ENCODE measurements around the gene CAMTA1. TPM values are rescaled to one million over a fixed set of nuclear protein-coding genes. Genes with fewer than 3 reads are reported as not detected.

Gene CAMTA1
- total RNA-seq, 1 experiment from 2014 or later, result 102 TPM

- no peaks in the 10 kb centered on the region for H3K36me3 ChIP-seq (replicated peaks; ENCODE audit: control insufficient read depth, insufficient read depth, low read length)
- no peaks in the 10 kb centered on the region for H3K27me3 ChIP-seq (ENCODE audit: control insufficient read depth, insufficient read depth, low read length)
- H3K4me3 ChIP-seq (ENCODE audit: insufficient read depth, low read depth, low read length), result no peak overlapping the region
- no peak for DNase-seq
These were observed 706.0 kb downstream of the CAMTA1 start for GRCh38 chr1:7491109-7491817.

DNA sequence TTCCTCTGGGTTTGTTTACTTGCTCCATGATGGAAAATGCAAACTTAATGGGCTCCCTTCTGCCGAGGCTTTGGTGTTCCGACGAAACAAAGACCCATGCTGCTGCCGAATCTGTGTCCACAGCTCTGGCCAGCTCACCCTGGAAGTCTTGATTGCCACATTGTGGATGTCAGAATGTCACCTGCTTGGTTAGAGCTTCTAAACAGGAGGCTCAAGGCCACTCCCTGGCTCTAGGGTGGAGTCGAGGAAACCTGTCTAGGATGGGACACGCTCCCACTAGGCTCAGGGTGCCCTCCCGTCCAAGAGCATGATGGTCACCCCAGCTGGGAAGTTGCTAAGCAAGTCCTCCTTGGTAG is 706.5 kb downstream of the CAMTA1 start:
- Histone ChIP-seq H3K4me3 (ENCODE audit: insufficient read depth, low read depth, low read length) (no peak overlapping the region), H3K27me3 (ENCODE audit: control insufficient read depth, insufficient read depth, low read length) (no peaks in the 10 kb centered on the region), H3K36me3 (replicated peaks; ENCODE audit: control insufficient read depth, insufficient read depth, low read length) (no peaks in the 10 kb centered on the region)
- DNase-seq, result no peak

DNA sequence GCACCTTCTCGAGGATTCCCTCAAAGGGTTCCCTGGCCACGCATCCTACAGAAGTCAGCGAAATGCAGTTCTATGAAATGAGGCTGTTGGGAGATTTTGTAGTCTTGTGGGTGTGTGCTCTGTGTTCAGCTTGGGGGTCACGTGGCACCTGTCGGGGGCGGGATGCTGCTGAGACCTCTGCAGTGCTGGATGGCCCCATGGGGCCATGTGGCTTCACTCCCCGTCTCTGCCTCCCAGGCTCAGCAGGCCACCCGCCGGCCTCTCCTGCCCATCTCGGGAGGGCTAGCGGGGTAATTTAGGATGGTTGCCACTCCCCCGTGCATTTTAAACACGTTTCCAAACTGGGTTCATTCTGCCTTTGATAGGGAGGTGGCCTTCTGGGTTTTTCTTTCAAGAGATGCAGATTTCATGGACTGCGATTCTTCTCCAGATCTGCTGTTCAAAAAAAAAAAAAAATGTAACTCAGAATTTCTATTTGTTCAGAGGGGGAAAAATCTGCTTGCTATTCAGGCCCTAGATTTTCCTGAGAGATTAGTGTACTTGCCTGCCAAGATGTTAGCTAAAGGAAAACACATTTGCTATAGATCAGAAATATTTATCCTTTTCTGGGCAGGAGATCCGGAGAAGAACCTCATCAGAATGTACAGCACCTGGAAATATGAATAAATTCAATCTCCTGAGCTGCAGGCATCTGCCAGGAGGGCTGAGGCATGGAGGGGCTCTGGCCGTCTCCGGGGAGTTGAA is 708.6 kb downstream of the CAMTA1 start:
- H3K36me3 ChIP-seq (replicated peaks; ENCODE audit: control insufficient read depth, insufficient read depth, low read length), result no peaks in the 10 kb centered on the region
- DNase-seq, result no peak
- no peaks in the 10 kb centered on the region for H3K27me3 ChIP-seq (ENCODE audit: control insufficient read depth, insufficient read depth, low read length)
- H3K4me3 ChIP-seq (ENCODE audit: insufficient read depth, low read depth, low read length), result no peak overlapping the region

DNA sequence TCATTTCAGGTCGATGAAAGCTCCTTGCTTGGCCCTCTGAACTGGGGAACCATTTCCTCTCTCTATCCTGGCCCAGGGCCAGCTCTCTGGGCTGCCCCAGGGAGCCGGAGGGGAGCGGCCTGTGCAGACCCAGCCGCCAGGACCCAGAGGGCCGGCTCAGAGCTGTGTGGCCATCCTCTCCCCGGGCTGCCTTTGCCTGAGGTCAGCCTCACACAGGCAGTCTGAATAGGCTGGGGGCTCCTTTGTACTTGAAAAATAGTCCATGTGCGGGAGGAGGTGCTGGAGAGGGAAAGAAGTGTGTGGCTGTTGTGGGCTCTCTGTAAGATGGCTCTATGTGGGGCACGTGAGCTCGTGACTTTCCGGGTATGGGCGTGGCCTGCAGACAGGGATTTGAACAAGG is 710.7 kb downstream of the CAMTA1 start:
- Histone ChIP-seq H3K36me3 (replicated peaks; ENCODE audit: control insufficient read depth, insufficient read depth, low read length) (no peaks in the 10 kb centered on the region), H3K27me3 (ENCODE audit: control insufficient read depth, insufficient read depth, low read length) (no peaks in the 10 kb centered on the region), H3K4me3 (ENCODE audit: insufficient read depth, low read depth, low read length) (no peak overlapping the region)
- DNase-seq, result no peak

DNA sequence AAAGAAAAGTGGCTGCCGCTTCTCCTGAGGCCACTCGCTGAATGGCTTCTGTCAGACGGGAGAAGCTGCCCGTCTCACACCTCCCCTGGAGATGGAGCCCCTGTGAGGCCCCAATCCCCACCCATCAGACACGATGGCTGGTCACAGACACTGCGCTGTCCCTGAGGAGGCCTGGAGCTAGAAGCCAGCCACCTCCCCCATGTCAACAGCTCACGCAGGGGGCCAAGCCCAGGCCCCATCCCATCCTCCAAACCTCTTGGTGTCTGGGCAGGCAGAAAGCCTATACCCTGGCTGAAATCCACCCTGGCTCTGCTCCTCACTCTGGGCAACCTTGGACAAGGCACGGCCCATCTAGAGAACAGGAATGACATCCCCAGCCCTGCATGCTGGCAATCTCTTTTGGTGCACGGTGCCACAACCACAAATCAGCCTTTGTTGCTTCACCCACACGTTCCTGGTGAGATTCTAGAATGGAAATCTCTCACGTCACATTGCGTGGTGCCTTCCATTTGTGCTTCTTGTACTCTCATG is 711.9 kb downstream of the CAMTA1 start:
- no peaks in the 10 kb centered on the region for H3K27me3 ChIP-seq (ENCODE audit: control insufficient read depth, insufficient read depth, low read length)
- H3K4me3 ChIP-seq (ENCODE audit: insufficient read depth, low read depth, low read length), result no peak overlapping the region
- no peak for DNase-seq
- H3K36me3 ChIP-seq (replicated peaks; ENCODE audit: control insufficient read depth, insufficient read depth, low read length), result no peaks in the 10 kb centered on the region

DNA sequence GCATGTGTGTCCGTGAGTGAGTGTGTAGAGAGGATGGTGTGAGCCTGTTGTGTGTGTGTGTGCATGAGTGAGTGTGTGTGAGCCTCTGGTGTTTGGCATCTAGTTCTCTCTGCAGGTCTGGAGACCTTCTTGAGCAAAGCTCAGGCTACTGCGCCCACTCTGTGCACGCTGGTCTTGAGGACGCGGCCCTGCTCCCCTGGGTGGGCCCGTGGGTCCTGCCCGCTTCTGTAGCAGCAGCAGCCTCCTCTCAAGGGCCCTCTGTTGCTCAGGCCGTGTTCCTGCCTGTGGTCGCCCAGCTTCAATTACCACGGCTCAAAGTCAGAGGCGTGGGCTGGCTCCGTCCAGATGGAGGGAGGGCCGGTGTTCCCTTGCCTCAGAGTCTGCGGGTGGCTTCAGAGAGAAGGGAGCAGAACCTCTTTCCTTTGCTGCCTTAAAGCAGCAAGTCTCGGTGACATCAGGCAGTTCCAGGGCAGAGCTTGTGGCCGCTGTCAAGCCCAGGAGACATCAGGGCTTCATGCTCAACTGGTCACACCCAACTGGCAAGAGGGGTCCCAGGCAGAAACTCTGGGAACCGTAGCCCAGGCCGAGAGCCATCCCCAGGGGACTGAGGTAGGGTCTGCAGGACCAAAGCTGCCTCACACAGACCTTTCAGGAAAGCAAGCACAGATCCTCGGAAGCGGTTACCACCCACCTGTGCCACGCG is 715.3 kb downstream of the CAMTA1 start:
- no peaks in the 10 kb centered on the region for H3K27me3 ChIP-seq (ENCODE audit: control insufficient read depth, insufficient read depth, low read length)
- no peaks in the 10 kb centered on the region for H3K36me3 ChIP-seq (replicated peaks; ENCODE audit: control insufficient read depth, insufficient read depth, low read length)
- H3K4me3 ChIP-seq (ENCODE audit: insufficient read depth, low read depth, low read length), result no peak overlapping the region
- no peak for DNase-seq

DNA sequence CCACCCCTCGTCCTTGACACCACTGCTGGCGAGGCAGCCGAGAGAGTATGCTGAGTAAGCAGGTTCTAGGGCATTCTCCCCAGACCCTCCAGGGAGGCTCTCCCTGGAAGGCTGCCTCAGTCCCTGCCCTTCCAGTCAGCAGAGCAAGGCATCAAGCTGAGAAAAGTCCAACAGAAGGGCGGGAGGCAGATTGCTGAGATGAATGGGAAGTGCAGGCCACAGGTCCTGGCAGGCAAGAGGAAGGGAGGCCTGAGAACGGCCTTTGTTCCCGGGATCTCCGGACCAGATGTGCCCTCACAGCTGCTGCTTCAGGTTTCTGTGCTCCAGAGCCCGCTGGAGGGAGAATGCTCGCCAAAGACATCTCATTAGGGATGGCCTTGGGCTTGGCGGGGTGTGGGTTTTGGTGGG is 715.8 kb downstream of the CAMTA1 start:
- Histone ChIP-seq H3K36me3 (replicated peaks; ENCODE audit: control insufficient read depth, insufficient read depth, low read length) (no peaks in the 10 kb centered on the region), H3K27me3 (ENCODE audit: control insufficient read depth, insufficient read depth, low read length) (no peaks in the 10 kb centered on the region), H3K4me3 (ENCODE audit: insufficient read depth, low read depth, low read length) (no peak overlapping the region)
- DNase-seq, result no peak

- Histone ChIP-seq H3K36me3 (replicated peaks; ENCODE audit: control insufficient read depth, insufficient read depth, low read length) (no peaks in the 10 kb centered on the region), H3K27me3 (ENCODE audit: control insufficient read depth, insufficient read depth, low read length) (no peaks in the 10 kb centered on the region), H3K4me3 (ENCODE audit: insufficient read depth, low read depth, low read length) (no peak overlapping the region)
- DNase-seq, result no peak
These were observed 716.7 kb downstream of the CAMTA1 start for GRCh38 chr1:7501723-7502603.

GRCh38 chr1:7503691-7504437 is 718.6 kb downstream of the CAMTA1 start:
- Histone ChIP-seq H3K27me3 (ENCODE audit: control insufficient read depth, insufficient read depth, low read length) (no peaks in the 10 kb centered on the region), H3K36me3 (replicated peaks; ENCODE audit: control insufficient read depth, insufficient read depth, low read length) (no peaks in the 10 kb centered on the region), H3K4me3 (ENCODE audit: insufficient read depth, low read depth, low read length) (no peak overlapping the region)
- no peak for DNase-seq

DNA sequence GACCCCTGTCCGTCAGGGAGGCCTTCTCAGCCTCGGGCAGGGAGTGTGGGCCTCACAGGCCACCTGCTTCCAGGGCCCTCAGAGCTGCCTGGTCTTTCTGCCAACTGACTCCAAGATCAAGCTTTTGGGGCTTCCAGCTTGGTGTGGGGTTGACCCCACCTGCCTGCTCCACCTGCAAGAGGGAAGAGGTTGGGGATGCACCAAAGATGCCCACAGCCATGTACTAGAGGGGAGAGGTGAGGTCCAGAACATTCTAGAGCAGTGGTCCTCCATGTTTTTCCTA is 719.1 kb downstream of the CAMTA1 start:
- DNase-seq, result no peak
- no peaks in the 10 kb centered on the region for H3K27me3 ChIP-seq (ENCODE audit: control insufficient read depth, insufficient read depth, low read length)
- no peaks in the 10 kb centered on the region for H3K36me3 ChIP-seq (replicated peaks; ENCODE audit: control insufficient read depth, insufficient read depth, low read length)
- H3K4me3 ChIP-seq (ENCODE audit: insufficient read depth, low read depth, low read length), result no peak overlapping the region

DNA sequence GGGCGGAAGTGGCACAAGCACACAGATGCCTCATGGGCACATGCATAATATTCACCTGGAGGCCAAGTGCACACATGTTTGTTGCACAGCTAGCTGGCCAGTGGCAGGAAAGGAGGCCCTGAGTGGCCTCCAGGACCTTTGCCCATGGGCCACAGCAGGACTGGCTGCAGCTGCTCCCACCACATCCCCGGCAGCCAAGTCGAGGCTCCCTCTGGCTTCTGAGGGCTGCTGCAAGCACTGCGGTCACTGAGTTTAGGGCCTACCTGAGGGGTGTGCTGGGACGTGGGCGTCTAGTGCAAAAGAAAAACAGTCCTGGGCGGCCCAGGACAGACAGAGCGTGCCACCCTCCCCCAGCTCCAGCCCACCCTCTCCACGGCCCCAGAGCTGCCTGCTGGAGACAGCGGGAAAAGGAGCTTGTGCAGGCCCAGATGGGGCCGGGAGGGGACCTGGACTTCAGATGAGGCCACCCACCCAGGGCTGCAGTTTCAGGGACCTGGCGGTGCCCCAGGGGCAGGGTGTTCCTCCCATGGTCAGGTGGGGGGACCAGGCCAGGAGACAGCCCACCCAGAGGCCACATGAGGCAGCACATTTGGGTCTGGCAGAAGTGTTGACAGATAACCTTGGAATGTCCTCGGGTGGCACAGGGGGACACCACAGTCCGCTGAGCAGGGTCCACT is 720.0 kb downstream of the CAMTA1 start:
- Histone ChIP-seq H3K27me3 (ENCODE audit: control insufficient read depth, insufficient read depth, low read length) (no peaks in the 10 kb centered on the region), H3K4me3 (ENCODE audit: insufficient read depth, low read depth, low read length) (no peak overlapping the region), H3K36me3 (replicated peaks; ENCODE audit: control insufficient read depth, insufficient read depth, low read length) (no peaks in the 10 kb centered on the region)
- DNase-seq, result no peak

- Histone ChIP-seq H3K27me3 (ENCODE audit: control insufficient read depth, insufficient read depth, low read length) (no peaks in the 10 kb centered on the region), H3K36me3 (replicated peaks; ENCODE audit: control insufficient read depth, insufficient read depth, low read length) (no peaks in the 10 kb centered on the region), H3K4me3 (ENCODE audit: insufficient read depth, low read depth, low read length) (no peak overlapping the region)
- no peak for DNase-seq
These were observed 720.7 kb downstream of the CAMTA1 start for GRCh38 chr1:7505771-7506453.
